Measurements from ENCODE around the gene MMP15.
A peak's percentile ranks its signal among the peaks of the same experiment; 100 is the strongest.
"Not testable (repeated sequence)": the region's sequence is repeated elsewhere in the genome, so short reads cannot be mapped to it uniquely, and the experiment has no call there.

The MMP15 gene

GRCh38 chr16:57996406-57997175 is 29.0 kb upstream of the MMP15 start:
- no peak for DNase-seq

- DNase-seq = no peak
These were observed 28.4 kb upstream of the MMP15 start for GRCh38 chr16:57997176-57997527.

GRCh38 chr16:57997528-57998265 is 27.9 kb upstream of the MMP15 start:
- DNase-seq = no peak

GRCh38 chr16:57998486-57998885 is 27.1 kb upstream of the MMP15 start:
- no peak for DNase-seq

- no peak for DNase-seq
These were observed 26.6 kb upstream of the MMP15 start for GRCh38 chr16:57998992-57999365.

GRCh38 chr16:57999366-57999970 is 26.1 kb upstream of the MMP15 start:
- peak; percentile 26 for DNase-seq

GRCh38 chr16:57999971-58000705 is 25.4 kb upstream of the MMP15 start, which contains the start of gene ZNF319:
Gene ZNF319, minus strand, starts transcription at chr16:58000672. Its CDS starts 2,407 bp downstream, at chr16:57998265.
- DNase-seq = peak; percentile 66

GRCh38 chr16:58000706-58001676 is 24.6 kb upstream of the MMP15 start, which contains the start of gene USB1:
Gene USB1, plus strand, starts transcription at chr16:58001407. Its CDS starts 77 bp downstream, at chr16:58001484.
- peak; percentile 95 for DNase-seq

GRCh38 chr16:58001781-58002415 is 23.7 kb upstream of the MMP15 start:
- DNase-seq = no peak

GRCh38 chr16:58002416-58002800 is 23.1 kb upstream of the MMP15 start:
- no peak for DNase-seq

- DNase-seq = no peak
These were observed 22.6 kb upstream of the MMP15 start for GRCh38 chr16:58002936-58003335.

GRCh38 chr16:58004736-58005135 is 20.8 kb upstream of the MMP15 start:
- DNase-seq = not testable (repeated sequence)

- no peak for DNase-seq
These were observed 15.6 kb upstream of the MMP15 start for GRCh38 chr16:58009856-58010416.

GRCh38 chr16:58010886-58011285 is 14.7 kb upstream of the MMP15 start:
- DNase-seq = no peak

GRCh38 chr16:58011652-58012051 is 13.9 kb upstream of the MMP15 start:
- no peak for DNase-seq

- DNase-seq = no peak
These were observed 13.1 kb upstream of the MMP15 start for GRCh38 chr16:58012481-58012880.

- DNase-seq = no peak
These were observed 12.2 kb upstream of the MMP15 start for GRCh38 chr16:58013201-58013956.

- DNase-seq = no peak
These were observed 8.6 kb upstream of the MMP15 start for GRCh38 chr16:58016840-58017446.

GRCh38 chr16:58018803-58019202 is 6.8 kb upstream of the MMP15 start:
- no peak for DNase-seq
